ENCODE results near the gene TRIM24. TPM values are rescaled to one million over a fixed set of nuclear protein-coding genes. Genes with fewer than 3 reads are reported as not detected.
A peak's percentile ranks its signal among the peaks of the same experiment; 100 is the strongest.

The TRIM24 gene
- total RNA-seq, 2 experiments from 2014 or later = 14.2 to 18.9 TPM

DNA sequence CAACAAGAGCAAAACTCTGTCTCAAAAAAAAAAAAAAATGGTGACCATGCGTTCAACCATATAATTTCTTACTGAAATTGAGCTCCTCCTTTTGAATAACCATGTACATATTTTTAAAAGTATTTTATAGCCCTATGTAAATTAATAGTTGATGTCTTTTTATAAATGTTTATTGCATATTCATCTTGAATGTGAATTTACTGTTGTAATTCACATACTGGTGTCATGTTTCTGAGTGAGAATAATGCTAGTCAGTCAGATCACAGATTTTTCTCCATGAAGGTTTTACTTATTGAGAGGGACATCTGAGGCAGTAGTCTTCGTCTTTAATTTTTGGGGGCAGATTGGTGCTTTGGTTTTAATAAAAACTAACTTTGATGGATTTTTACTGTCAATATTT is 128.9 kb downstream of the TRIM24 start:
- DNase-seq (no peak), ATAC-seq (no peak)
- Mint-ChIP-seq H3K4me3 (no peak overlapping the region), H3K9me3 (ENCODE audit: low read depth) (no peaks in the 10 kb centered on the region), H3K27me3 (no peaks in the 10 kb centered on the region), H3K4me1 (no peaks in the 10 kb centered on the region), H3K36me3 (ENCODE audit: low read depth) (peaks cover 30% of the 10 kb centered on the region), H3K27ac (no peak overlapping the region)
- POLR2A ChIA-PET = no interaction called here
- CTCF ChIA-PET = interaction anchor here (1.3 kb wide), 1 partner anchor 9 kb away, joined by 3 read pairs; no protein-coding TSS in a partner anchor
- intact Hi-C loops (cut with DNase I, micrococcal nuclease) = no loop called here

DNA sequence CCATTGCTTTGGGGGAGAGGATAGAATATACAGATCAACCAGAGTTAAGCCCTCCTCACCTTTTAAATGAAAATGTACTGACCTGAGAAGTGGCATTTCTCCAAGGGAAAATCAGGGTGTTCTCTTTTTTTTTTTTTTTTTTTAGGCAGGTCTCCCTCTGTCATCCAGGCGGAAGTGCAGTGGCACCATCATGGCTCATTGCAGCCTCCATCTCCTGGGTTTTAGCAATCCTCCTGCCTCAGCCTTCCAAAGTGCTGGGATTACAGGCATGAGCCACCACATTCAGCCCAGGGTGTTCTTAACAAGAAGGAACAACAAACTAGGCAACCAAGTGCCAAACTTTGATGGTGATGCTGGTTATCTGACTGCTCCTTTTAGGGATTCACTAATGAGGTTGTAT is 130.1 kb downstream of the TRIM24 start:
- H3K27ac Mint-ChIP-seq = no peak overlapping the region
- H3K9me3 Mint-ChIP-seq (ENCODE audit: low read depth) = no peaks in the 10 kb centered on the region
- POLR2A ChIA-PET = no interaction called here
- CTCF ChIA-PET = no interaction called here
- DNase-seq = no peak
- intact Hi-C loops (cut with DNase I, micrococcal nuclease) = no loop called here
- peaks cover 19% of the 10 kb centered on the region for H3K36me3 Mint-ChIP-seq (ENCODE audit: low read depth)
- no peaks in the 10 kb centered on the region for H3K4me1 Mint-ChIP-seq
- no peaks in the 10 kb centered on the region for H3K27me3 Mint-ChIP-seq
- ATAC-seq = no peak
- H3K4me3 Mint-ChIP-seq = no peak overlapping the region

DNA sequence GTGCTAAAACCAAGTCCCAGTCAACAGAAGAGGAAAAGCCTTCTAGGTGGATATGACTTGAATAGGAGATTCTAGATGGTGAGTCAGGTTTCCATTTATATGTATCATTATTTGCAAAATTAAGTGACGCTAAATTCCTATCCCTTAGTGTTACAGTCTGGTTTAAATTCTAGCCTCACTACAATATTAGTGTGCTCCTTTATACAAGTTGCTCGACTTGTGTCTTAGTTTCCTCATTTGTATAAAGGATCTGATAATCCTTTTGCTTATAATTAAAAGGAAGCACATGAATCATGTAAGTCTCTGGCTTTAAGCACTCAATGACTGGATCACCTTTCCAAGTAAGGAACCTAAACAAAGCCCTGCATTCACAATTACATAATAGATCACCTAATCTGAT is 135.4 kb downstream of the TRIM24 start:
- Mint-ChIP-seq H3K4me3 (no peak overlapping the region), H3K27ac (no peak overlapping the region), H3K36me3 (ENCODE audit: low read depth) (no peaks in the 10 kb centered on the region), H3K27me3 (no peaks in the 10 kb centered on the region), H3K9me3 (ENCODE audit: low read depth) (no peaks in the 10 kb centered on the region), H3K4me1 (no peaks in the 10 kb centered on the region)
- intact Hi-C loops (cut with DNase I, micrococcal nuclease) = no loop called here
- DNase-seq (no peak), ATAC-seq (no peak)
- CTCF ChIA-PET = no interaction called here
- POLR2A ChIA-PET = no interaction called here

DNA sequence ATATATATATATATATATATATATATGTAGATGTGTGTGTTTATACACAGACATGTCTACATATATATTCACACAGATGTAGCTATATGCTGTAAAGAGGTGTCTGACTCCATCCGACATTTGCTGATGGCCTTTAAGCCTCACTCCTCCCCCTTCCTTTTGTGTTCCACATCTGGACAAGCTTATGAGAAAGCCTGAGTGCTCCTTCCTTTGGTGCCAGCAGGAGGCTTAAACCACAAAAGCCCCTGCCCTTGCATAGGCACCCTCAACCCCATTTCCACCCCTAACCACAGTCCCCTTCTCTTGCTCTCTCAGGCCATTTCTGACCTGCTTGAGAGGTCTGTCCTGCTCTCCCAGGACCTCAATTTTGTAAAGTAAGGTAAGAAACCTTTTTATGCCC is 142.4 kb downstream of the TRIM24 start:
- no peak for DNase-seq
- ChIA-PET CTCF (no interaction called here), POLR2A (no interaction called here)
- no peaks in the 10 kb centered on the region for H3K9me3 Mint-ChIP-seq (ENCODE audit: low read depth)
- intact Hi-C loops (cut with DNase I, micrococcal nuclease) = no loop called here
- no peak overlapping the region for H3K4me3 Mint-ChIP-seq
- H3K36me3 Mint-ChIP-seq (ENCODE audit: low read depth) = no peaks in the 10 kb centered on the region
- H3K27ac Mint-ChIP-seq = no peak overlapping the region
- H3K4me1 Mint-ChIP-seq = peaks cover 6% of the 10 kb centered on the region
- no peak for ATAC-seq
- no peaks in the 10 kb centered on the region for H3K27me3 Mint-ChIP-seq

DNA sequence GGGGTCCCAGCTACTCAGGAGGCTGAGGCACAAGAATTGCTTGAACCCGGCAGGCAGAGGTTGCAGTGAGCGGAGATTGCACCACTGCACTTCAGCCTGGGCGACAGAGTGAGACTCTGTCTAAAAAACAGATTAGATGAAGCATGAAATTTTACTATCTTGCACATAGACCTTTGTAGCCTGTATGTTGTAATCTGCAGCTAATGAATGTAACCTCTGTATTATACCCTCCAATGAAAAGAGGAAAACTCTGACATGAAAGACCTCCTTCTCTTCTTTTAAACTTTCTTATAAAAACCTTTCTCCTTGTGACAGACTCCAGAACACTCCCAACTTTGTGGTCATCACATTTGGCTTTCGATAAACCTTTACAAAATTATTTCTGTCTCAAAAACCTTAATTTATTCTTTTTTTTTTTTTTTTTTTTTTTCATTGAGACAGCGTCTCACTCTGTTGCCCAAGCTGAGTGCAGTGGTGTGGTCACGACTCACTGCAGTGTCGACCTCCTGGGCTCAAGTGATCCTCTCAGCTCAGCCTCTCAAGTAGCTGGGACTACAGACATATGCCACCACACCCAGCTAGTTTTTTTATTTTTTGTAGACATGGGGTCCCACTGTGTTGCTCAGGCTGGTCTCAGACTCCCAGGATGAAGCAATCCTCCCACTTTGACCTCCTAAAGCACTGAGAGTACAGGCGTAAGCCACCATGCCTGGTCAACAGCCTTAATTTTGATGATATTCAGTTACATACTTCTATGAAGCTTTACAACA is 143.7 kb downstream of the TRIM24 start:
- Mint-ChIP-seq H3K27me3 (no peaks in the 10 kb centered on the region), H3K4me3 (no peak overlapping the region), H3K36me3 (ENCODE audit: low read depth) (no peaks in the 10 kb centered on the region), H3K27ac (no peak overlapping the region), H3K9me3 (ENCODE audit: low read depth) (no peaks in the 10 kb centered on the region), H3K4me1 (peaks cover 17% of the 10 kb centered on the region)
- no peak for ATAC-seq
- intact Hi-C loops (cut with DNase I, micrococcal nuclease) = no loop called here
- ChIA-PET CTCF (interaction anchor here (0.6 to 1.0 kb wide), 2 partner anchors 135 to 809 kb away, joined by 3 to 4 read pairs; no protein-coding TSS in a partner anchor), POLR2A (interaction anchor here (0.6 kb wide), 1 partner anchor 62 kb away, joined by 3 read pairs; no protein-coding TSS in a partner anchor)
- DNase-seq = no peak

DNA sequence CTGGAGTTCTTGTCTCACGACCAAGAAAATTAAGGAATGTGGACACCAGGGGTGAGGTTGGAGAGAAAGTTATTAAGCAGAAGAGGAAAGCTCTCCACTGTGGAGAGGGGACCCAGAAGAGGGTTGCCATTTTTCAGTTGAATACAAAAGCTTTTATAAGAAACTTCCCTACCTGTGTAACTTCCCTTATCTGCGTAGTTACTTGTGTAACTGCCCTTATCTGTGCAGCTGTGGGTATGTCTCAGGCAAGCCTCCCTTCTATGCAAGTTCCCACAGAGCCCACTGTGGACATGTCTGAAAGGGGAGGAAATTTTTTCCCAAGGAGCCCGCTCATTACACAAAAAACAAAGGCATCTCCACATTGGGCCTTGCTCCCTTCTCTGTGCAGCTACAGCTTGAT is 146.2 kb downstream of the TRIM24 start:
- no peak overlapping the region for H3K27ac Mint-ChIP-seq
- no peak for ATAC-seq
- no peaks in the 10 kb centered on the region for H3K36me3 Mint-ChIP-seq (ENCODE audit: low read depth)
- CTCF ChIA-PET = no interaction called here
- H3K27me3 Mint-ChIP-seq = no peaks in the 10 kb centered on the region
- POLR2A ChIA-PET = interaction anchor here (0.7 kb wide), 1 partner anchor 81 kb away, joined by 7 read pairs; no protein-coding TSS in a partner anchor
- H3K4me3 Mint-ChIP-seq = no peak overlapping the region
- H3K4me1 Mint-ChIP-seq = peaks cover 17% of the 10 kb centered on the region
- no peak for DNase-seq
- intact Hi-C loops (cut with DNase I, micrococcal nuclease) = no loop called here
- H3K9me3 Mint-ChIP-seq (ENCODE audit: low read depth) = no peaks in the 10 kb centered on the region

DNA sequence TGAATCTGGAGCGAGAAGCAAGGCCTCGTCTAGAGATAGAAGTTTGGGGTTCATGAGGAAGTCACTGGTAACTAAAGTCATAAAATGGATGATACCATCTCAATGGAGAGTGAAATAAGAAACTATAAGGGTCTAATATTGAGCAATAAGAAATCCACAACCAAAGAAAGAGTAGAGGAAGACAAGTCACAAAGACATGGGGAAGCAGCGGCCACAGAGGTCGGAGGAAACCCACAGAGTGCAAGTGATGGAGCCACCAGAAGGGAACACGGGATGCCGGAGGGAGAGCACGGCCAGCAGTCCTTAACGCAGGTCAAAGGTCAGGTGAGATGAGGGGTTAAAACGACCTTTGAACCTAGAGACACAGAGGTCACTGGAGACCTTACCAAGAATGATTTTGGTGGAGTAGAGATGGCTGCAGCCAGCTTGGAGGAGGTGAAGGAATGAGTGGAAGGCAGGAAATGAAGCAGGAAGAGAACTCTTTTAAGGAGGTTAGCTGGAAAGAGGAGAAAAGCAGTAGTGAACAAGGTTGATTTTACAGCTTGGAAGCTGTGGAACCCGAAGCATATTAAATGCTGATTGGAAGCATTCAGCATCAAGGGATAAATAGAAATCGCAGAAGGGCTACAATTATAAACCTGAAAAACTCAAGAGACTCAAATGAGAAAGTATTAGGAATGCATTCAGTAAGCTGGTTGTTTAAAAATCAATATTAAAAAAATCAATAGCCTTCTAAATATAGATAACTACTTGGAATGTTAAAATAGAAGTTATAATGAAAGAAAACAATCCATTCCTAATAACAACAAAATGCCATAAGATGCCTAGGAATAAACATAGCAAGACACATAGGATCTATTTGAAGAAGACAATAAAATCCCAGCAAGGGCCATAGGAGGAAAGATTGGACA is 147.4 kb downstream of the TRIM24 start:
- intact Hi-C loops (cut with DNase I, micrococcal nuclease) = no loop called here
- Mint-ChIP-seq H3K36me3 (ENCODE audit: low read depth) (no peaks in the 10 kb centered on the region), H3K4me1 (peaks cover 17% of the 10 kb centered on the region), H3K4me3 (no peak overlapping the region), H3K27me3 (no peaks in the 10 kb centered on the region), H3K9me3 (ENCODE audit: low read depth) (no peaks in the 10 kb centered on the region), H3K27ac (no peak overlapping the region)
- ATAC-seq (no peak), DNase-seq (no peak)
- ChIA-PET CTCF (no interaction called here), POLR2A (no interaction called here)

DNA sequence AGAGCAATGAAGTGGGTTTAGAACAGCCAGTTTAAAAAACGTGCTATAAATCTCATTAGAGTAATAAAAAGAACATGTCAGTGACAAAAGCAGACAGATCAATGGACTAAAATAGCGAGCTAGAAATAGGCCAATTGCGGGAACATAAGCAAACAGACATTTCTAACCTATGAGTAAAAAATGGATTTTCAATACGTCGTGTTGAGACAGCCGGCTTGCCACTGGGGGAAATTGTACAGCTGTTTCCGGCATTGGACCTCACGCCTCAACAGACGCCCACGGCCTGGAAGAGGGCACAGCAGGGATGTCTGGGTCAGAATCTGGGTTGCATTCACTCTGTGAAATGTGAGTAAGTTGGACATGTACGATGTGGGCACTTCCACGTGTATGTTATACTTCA is 148.2 kb downstream of the TRIM24 start:
- ATAC-seq (peak; percentile 76), DNase-seq (peak; percentile 64)
- H3K9me3 Mint-ChIP-seq (ENCODE audit: low read depth) = no peaks in the 10 kb centered on the region
- H3K27ac Mint-ChIP-seq = no peak overlapping the region
- intact Hi-C loops (cut with DNase I, micrococcal nuclease) = no loop called here
- no peak overlapping the region for H3K4me3 Mint-ChIP-seq
- POLR2A ChIA-PET = no interaction called here
- no peaks in the 10 kb centered on the region for H3K27me3 Mint-ChIP-seq
- CTCF ChIA-PET = no interaction called here
- H3K4me1 Mint-ChIP-seq = peaks cover 17% of the 10 kb centered on the region
- peaks cover under 1% of the 10 kb centered on the region for H3K36me3 Mint-ChIP-seq (ENCODE audit: low read depth)

DNA sequence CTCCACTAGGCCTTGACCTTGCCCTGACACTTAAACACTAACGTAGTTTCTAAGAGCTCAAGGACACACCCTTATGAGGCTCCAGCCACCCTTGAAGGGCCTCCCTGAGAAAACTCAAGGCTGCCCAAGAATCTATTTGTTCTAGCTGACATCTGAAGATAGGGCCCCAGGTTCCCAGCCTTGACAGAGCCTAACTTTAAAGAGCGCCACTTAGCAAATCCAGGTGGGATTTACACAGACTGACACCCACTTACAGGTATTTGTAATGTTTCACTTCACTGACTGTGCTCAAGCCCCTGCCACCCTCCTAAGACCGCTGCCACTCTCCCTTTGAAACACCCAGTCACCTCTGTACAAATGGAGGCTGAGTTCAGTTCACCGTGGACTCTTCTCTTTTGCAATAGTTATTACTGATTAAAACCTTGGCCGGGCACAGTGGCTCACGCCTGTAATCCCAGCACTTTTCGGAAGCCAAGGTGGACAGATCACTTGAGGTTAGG is 150.7 kb downstream of the TRIM24 start:
- H3K36me3 Mint-ChIP-seq (ENCODE audit: low read depth) = peaks cover 1% of the 10 kb centered on the region
- ChIA-PET POLR2A (no interaction called here), CTCF (interaction anchor here (0.5 kb wide), 1 partner anchor 109 kb away, joined by 3 read pairs; no protein-coding TSS in a partner anchor)
- H3K27ac Mint-ChIP-seq = no peak overlapping the region
- intact Hi-C loops (cut with DNase I, micrococcal nuclease) = no loop called here
- H3K4me1 Mint-ChIP-seq = peaks cover 19% of the 10 kb centered on the region
- no peak for ATAC-seq
- H3K4me3 Mint-ChIP-seq = no peak overlapping the region
- no peak for DNase-seq
- H3K9me3 Mint-ChIP-seq (ENCODE audit: low read depth) = no peaks in the 10 kb centered on the region
- H3K27me3 Mint-ChIP-seq = no peaks in the 10 kb centered on the region

DNA sequence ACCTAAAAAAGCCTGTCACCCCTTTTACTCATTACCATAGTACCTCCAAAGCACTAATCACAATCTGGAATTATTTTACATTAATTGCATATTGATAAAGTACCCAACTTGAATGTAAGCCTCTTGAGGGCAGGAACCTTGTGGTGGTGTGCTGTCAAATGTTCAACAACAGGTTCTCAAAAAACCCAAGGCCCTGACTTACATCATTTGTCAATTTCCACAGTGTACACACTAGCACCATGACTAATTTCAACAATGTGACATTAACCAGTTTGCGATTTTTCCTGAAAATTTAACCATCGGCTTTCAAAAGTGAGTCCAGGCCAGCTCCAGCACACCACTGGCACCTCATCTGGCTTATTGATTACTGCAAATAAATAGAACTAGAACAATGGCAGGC is 153.6 kb downstream of the TRIM24 start:
- Mint-ChIP-seq H3K36me3 (ENCODE audit: low read depth) (peaks cover 1% of the 10 kb centered on the region), H3K4me3 (no peak overlapping the region), H3K9me3 (ENCODE audit: low read depth) (no peaks in the 10 kb centered on the region), H3K4me1 (peaks cover 2% of the 10 kb centered on the region), H3K27ac (no peak overlapping the region), H3K27me3 (no peaks in the 10 kb centered on the region)
- DNase-seq (no peak), ATAC-seq (no peak)
- ChIA-PET POLR2A (no interaction called here), CTCF (interaction anchor here (0.8 kb wide), 1 partner anchor 475 kb away, joined by 3 read pairs; no protein-coding TSS in a partner anchor)
- intact Hi-C loops (cut with DNase I, micrococcal nuclease) = no loop called here

DNA sequence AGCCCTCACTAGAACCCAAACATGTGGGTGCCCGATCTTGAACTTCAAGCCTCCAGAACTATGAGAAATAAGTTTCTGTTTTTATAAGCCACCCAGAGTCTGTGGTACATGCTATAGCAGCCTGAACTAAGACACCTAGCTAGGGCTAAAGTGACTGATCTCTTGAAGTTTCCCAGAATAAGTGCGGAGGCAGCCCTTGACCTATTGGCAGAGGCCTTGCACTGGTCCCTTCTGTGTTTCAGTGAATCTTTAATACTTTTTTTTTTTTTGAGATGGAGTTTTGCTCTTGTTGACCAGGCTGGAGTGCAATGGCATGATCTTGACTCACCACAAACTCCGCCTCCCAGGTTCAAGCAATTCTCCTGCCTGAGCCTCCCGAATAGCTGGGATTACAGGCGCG is 156.0 kb downstream of the TRIM24 start:
- POLR2A ChIA-PET = interaction anchor here (0.7 kb wide), 1 partner anchor 615 kb away, joined by 5 read pairs; no protein-coding TSS in a partner anchor
- Mint-ChIP-seq H3K27ac (no peak overlapping the region), H3K4me3 (no peak overlapping the region), H3K36me3 (ENCODE audit: low read depth) (peaks cover 1% of the 10 kb centered on the region), H3K4me1 (peaks cover 2% of the 10 kb centered on the region), H3K27me3 (no peaks in the 10 kb centered on the region), H3K9me3 (ENCODE audit: low read depth) (no peaks in the 10 kb centered on the region)
- CTCF ChIA-PET = interaction anchor here (0.6 to 1.1 kb wide), 3 partner anchors 11 to 1305 kb away, joined by 3 to 8 read pairs (median 3); no protein-coding TSS in a partner anchor
- DNase-seq (no peak), ATAC-seq (no peak)
- intact Hi-C loops (cut with DNase I, micrococcal nuclease) = no loop called here
